Measurements from ENCODE around the gene EDN2. TPM values are rescaled to one million over a fixed set of nuclear protein-coding genes. Genes with fewer than 3 reads are reported as not detected.

EDN2 gene
- total and polyA plus RNA-seq, 8 donors = 1.5 to 71.8 (median 2.5) TPM; not detected in 3

DNA sequence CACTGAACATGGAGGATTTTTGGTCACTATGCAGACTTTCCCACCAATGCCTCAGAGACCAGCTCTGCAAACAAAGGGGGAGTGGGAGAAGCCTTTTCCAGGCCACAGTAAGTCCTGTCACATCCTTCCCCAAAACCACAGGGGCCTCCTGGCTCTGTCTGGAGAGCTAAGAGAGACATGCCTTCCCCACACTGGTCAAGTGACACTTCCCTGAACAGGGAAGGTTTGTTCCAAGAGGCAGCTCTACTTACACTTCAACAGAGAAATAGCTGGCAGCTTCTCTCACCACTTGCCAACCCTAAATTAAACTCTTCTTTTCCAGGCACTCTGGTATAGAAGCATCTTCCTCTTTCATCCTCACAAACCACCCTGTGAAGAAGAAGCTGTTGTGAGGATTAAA is 39.7 kb downstream of the EDN2 start:
- Histone ChIP-seq H3K9me3 (peaks cover 0 to 17% (median 11%) of the 10 kb centered on the region in 4 donors), H3K27me3 (no peaks in the 10 kb centered on the region), H3K36me3 (no peaks in the 10 kb centered on the region), H3K4me1 (no peaks in the 10 kb centered on the region), H3K4me3 (no peak overlapping the region), H3K27ac (no peak overlapping the region)
- no peak for DNase-seq
- intact Hi-C loops (cut with DNase I; ENCODE audit: low total_unique reads) = no loop called here
- TF ChIP-seq, protein P1, sequence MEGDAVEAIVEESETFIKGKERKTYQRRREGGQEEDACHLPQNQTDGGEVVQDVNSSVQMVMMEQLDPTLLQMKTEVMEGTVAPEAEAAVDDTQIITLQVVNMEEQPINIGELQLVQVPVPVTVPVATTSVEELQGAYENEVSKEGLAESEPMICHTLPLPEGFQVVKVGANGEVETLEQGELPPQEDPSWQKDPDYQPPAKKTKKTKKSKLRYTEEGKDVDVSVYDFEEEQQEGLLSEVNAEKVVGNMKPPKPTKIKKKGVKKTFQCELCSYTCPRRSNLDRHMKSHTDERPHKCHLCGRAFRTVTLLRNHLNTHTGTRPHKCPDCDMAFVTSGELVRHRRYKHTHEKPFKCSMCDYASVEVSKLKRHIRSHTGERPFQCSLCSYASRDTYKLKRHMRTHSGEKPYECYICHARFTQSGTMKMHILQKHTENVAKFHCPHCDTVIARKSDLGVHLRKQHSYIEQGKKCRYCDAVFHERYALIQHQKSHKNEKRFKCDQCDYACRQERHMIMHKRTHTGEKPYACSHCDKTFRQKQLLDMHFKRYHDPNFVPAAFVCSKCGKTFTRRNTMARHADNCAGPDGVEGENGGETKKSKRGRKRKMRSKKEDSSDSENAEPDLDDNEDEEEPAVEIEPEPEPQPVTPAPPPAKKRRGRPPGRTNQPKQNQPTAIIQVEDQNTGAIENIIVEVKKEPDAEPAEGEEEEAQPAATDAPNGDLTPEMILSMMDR (IDR thresholded peaks at IDR 0.05) = no peak
- no peak for TF ChIP-seq POLR2A (IDR thresholded peaks at IDR 0.05)
- no peak for TF ChIP-seq EP300 (IDR thresholded peaks at IDR 0.05)
- TF ChIP-seq POLR2AphosphoS5 (IDR thresholded peaks at IDR 0.05) = no peak

DNA sequence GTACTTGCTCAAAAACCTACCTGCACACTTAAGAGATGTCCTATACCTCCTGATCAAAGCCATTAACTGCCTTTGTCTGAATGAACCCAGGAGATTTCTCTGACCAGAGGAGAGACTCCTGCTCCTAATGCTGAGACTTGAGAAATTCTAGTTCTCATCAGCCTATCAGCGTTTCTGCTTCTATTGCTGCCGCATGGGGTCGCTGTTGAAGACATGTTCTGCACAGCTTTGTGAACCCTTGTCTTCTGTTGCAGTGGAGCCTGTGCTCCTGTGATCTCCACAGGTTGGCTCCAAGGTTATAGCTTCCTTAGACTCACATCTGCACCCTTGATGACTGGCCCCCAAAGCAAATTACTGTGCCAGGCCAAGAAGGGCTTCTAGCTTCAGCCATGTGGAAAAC is 40.2 kb downstream of the EDN2 start:
- Histone ChIP-seq H3K27ac (no peak overlapping the region), H3K36me3 (no peaks in the 10 kb centered on the region), H3K4me3 (no peak overlapping the region), H3K9me3 (peaks cover 0 to 17% (median 11%) of the 10 kb centered on the region in 4 donors), H3K4me1 (no peaks in the 10 kb centered on the region), H3K27me3 (no peaks in the 10 kb centered on the region)
- no peak for TF ChIP-seq POLR2A (IDR thresholded peaks at IDR 0.05)
- no peak for TF ChIP-seq EP300 (IDR thresholded peaks at IDR 0.05)
- TF ChIP-seq, protein P1 (IDR thresholded peaks at IDR 0.05) = no peak
- no peak for TF ChIP-seq POLR2AphosphoS5 (IDR thresholded peaks at IDR 0.05)
- DNase-seq = no peak
- intact Hi-C loops (cut with DNase I; ENCODE audit: low total_unique reads) = no loop called here
- WGBS, 5 donors = 41 to 61% (median 44%) methylated on average over 3 of the region's 3 CpGs

DNA sequence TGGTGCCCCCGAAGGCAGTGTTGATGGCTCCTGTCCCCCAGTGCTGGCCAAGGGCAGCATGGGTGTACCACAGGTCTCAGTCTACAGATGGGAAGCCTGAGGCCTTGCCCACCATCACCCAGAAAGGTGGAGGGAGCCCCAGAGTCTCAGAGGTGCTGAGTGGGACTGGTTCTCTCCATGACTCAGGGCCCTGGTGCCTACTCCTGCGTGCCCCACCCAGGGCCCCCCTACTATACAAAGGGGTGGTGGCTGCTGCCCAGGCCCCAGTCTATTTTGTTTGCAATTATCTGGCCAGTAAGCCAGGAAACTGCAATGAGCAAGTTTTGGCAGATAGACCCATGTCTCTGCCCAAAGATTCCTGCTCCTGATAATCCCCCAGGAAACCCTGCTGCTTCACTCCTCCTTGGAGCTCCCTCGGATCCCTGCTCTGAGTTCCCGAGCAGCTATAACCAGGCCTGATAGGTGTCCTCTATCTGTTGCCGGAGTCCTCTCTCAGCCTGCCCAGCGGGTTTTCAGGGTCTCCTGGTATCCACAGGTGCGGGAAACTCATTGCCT is 41.7 kb downstream of the EDN2 start:
- no peaks in the 10 kb centered on the region for H3K27me3 ChIP-seq
- WGBS, 5 donors = 59 to 67% (median 63%) methylated on average over 7 of the region's 7 CpGs
- no peak overlapping the region for H3K4me3 ChIP-seq
- intact Hi-C loops (cut with DNase I; ENCODE audit: low total_unique reads) = no loop called here
- TF ChIP-seq, protein P1 (IDR thresholded peaks at IDR 0.05) = no peak
- TF ChIP-seq POLR2AphosphoS5 (IDR thresholded peaks at IDR 0.05) = no peak
- no peak for TF ChIP-seq EP300 (IDR thresholded peaks at IDR 0.05)
- TF ChIP-seq POLR2A (IDR thresholded peaks at IDR 0.05) = no peak
- H3K36me3 ChIP-seq = no peaks in the 10 kb centered on the region
- no peak for DNase-seq
- peaks cover 0 to 17% (median 11%) of the 10 kb centered on the region in 4 donors for H3K9me3 ChIP-seq
- no peak overlapping the region for H3K27ac ChIP-seq
- no peaks in the 10 kb centered on the region for H3K4me1 ChIP-seq

DNA sequence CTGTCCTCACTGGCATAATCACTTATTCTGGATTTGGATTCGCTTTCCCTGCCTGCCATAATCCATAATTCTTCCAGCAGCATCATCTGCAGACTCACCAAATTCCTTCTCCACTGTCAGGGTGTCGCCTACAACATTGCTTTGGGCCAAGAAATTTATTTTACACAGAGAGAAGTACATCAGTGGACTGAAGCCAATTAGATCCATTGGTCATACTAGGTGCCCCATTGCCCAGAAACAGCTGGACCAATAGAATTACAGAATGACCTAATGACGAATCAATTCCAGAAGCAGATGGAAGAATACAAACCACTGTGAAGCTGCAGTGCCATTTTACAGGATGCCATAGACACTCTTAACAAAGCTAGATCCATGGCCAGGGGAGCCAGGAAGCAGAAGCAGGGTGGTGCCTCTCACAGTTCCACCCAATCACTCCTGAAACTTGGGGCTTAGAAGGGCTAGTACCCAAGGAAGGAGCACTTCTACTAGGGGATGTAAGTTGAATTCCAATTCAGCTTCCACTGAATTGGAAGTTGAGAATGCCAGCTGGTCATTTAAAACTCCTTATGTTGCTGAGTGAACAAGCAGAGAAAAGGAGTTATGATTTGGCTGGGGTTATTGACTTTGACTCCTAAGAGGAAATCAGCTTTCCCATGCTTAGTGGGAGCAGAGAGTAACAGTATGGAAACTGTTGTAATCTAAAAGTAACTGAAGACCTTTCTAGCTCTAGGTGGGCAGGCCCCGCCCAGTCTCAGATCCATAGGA is 44.0 kb downstream of the EDN2 start:
- Histone ChIP-seq H3K4me1 (no peaks in the 10 kb centered on the region), H3K9me3 (peaks cover 0 to 17% (median 11%) of the 10 kb centered on the region in 4 donors), H3K4me3 (no peak overlapping the region), H3K36me3 (no peaks in the 10 kb centered on the region), H3K27ac (no peak overlapping the region), H3K27me3 (peaks cover 0 to 8% (median 0%) of the 10 kb centered on the region in 3 donors)
- intact Hi-C loops (cut with DNase I; ENCODE audit: low total_unique reads) = no loop called here
- TF ChIP-seq POLR2AphosphoS5 (IDR thresholded peaks at IDR 0.05) = no peak
- no peak for TF ChIP-seq EP300 (IDR thresholded peaks at IDR 0.05)
- no peak for TF ChIP-seq POLR2A (IDR thresholded peaks at IDR 0.05)
- TF ChIP-seq, protein P1 (IDR thresholded peaks at IDR 0.05) = no peak
- 84 to 92% (median 90%) methylated on average over 4 of the region's 4 CpGs for WGBS, 5 donors
- no peak for DNase-seq
